CD1c-positive myeloid dendritic cell (primary cell): Measurements from ENCODE around the gene UACA.
"Not testable (repeated sequence)": the region's sequence is repeated elsewhere in the genome, so short reads cannot be mapped to it uniquely, and the experiment has no call there.

Source experiments
- DNase-seq: peaks from one replicate; pipeline ENCODE4 v3.0.0-alpha.2; 2016; ENCODE audit errors: extremely low spot score

The UACA gene

DNA sequence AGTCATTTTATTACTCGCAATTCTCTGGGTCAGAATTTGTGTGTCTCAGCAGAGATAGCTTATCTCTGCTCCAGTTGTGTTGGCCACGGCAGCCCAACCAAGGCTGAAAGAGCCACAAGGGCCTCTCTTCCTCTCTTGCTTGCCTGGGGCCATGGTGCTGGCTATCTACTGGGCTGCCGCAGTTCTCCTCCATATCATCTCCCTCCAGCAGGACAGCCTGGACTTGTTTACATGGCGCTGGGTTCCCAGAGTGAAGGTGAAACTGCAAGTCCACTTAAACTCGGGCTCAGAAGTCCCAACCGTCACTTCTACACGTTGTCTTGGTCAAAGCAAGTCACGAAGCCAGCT, 134.8 kb downstream of the UACA start:
- DNase-seq, result no peak

DNA sequence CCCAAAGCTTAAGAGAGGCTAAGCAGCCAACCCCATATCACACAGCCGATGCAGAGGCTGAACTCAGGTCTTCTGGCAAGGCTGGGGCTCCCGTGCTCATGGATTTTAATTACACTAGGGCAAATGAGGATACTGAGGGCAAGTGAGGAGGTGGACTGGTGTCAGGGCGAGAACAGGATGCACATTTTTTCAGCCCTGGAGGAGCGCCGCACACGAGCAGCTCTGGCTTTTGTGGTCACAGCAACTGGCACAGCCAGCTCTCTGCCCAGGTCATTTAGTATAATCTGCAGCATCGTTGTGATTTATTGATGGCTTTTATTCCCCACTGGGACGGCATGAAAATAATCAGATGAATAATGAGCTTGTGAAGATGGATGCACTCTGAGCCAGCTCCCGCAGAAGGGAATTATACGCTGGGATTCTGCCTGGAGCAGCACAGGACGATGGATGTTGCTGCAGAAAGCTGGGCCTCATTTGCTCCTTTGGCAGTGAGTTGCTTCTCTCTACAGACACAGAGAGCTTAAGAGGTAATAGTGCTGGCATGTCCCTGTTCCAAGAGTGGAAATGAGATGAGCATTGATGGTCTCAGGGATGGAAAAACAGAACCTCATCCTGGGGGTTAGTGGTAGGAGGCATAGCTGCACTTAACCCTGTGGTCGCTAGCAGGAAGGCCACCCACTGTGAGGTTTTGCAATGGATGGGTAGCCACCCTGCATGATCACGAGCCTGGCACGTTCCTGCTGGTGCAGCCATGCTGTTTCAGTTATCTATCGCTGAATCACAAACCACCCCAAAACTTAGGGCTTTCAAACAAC, 135.4 kb downstream of the UACA start:
- DNase-seq, result no peak

DNA sequence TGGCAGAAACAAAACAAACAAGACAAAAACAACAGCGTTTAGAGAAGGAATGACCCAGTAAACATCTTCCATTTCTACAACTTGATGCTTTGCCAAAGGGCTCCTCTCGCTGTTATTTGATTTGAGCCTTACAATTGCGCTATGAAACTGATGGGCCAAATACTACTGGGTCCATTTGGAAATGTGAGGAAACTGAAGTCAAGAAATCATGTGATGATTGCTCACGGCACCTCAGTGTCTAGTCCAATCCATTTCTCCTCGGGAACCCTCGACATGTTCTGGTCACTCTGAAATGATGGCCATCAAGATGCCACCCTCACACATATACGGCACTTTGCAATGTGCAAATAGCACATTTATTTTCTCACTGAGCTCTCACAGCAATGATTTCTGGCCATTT, 136.0 kb downstream of the UACA start:
- no peak for DNase-seq

GRCh38 chr15:70625438-70625837, 137.9 kb downstream of the UACA start:
- DNase-seq, result peak; percentile 68

DNA sequence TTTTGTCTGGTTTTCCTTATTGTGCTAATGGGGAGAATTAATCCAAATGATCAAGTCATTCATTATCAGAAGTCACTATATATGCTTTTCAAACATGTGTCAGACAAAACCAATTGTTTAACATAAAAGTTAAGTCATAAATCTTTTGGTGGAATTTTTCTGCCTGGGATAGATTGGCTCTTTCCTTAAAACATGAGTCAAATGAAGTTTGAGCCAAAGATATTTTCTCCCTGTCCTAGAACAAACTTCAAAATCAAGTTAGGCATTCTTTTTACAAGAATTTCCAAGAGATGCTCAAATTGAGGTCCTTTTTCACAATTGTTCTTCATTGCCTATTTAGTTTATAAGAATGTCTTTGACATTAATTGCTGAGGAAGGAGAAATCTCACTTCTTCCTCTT, 138.3 kb downstream of the UACA start:
- peak; percentile 2 for DNase-seq

- DNase-seq, result no peak
Observed at GRCh38 chr15:70618929-70619328, 144.4 kb downstream of the UACA start.

GRCh38 chr15:70617911-70618287, 145.5 kb downstream of the UACA start:
- DNase-seq, result no peak

GRCh38 chr15:70617076-70617910, 146.1 kb downstream of the UACA start:
- DNase-seq, result no peak

DNA sequence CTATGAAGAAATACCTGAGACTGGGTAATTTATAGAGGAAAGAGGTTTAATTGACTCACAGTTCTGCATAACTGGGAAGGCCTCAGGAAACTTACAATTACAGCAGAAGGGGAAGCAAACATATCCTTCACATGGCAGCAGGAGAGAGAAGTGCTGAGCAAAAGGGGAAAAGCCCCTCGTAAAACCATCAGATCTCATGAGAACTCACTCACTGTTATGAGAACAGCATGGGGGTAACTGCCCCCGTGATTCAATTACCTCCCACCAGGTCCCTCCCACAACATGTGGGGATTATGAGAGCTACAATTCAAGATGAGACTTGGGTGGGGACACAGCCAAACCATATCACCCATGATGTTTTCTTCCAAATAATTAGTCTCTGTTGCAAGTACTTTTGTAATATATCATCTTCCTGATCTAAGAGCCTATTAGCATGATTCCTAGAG, 147.0 kb downstream of the UACA start:
- DNase-seq, result not testable (repeated sequence)

- no peak for DNase-seq
Observed at GRCh38 chr15:70615435-70616310, 147.7 kb downstream of the UACA start.

DNA sequence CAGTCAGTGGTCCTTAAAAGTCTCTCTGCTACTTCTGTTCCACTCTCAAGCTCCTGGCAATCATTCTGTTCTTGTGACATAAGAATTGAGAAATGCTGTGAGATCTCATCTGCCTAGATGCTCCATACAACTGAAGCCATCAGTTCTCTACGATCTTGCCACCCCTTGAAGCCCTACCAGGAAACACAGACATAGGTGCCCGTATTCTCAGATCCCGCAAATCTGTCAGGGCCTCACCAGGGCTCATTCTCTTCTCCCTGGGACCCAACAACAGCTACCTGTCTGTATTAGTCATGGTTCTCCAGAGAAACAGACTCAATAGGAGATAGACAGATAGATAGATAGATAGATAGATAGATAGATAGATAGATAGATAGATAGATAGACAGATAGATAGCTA, 149.1 kb downstream of the UACA start:
- DNase-seq, result no peak

- DNase-seq, result no peak
Observed at GRCh38 chr15:70613271-70613670, 150.1 kb downstream of the UACA start.

DNA sequence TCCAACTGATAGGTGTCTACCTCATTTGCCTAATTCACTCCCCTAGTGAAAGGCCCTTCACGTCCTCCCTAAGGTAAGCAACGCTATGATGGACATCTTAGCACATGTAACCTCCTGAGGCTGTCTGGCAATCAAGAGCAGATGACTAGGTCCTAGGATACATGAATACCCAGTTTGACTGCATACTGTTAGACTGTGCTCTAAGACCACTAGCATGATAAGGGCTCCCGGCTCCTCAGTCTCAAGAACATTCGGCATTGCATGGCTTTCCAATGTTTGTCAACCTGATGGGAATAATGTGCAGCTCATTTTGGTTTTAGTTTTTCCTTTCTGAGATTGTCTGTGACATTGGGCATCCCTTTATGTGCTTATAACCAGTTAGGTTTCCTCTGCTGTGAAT, 152.1 kb downstream of the UACA start:
- DNase-seq, result no peak

- DNase-seq, result no peak
Observed at GRCh38 chr15:70610541-70610940, 152.8 kb downstream of the UACA start.

DNA sequence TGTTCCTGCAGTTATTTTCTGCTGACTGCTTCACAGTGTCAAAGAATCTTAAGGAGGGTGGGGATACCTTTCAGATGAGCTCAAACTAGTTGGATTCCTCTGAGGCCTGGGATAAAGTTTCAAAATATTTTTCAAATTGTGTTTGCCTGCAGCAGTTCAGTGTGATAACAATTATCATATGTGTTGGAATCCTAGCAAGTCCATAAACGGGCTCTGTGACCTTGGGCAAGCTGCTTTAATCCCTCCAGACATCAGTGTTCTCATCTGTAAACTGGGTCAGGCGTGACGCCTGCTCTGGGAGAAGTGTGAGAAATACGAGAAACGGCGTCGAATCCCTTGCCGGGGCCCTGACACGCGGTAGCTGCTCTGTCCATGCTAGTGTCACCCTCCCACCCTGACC, 153.5 kb downstream of the UACA start:
- DNase-seq, result no peak

- no peak for DNase-seq
Observed at GRCh38 chr15:70608144-70608543, 155.2 kb downstream of the UACA start.

DNA sequence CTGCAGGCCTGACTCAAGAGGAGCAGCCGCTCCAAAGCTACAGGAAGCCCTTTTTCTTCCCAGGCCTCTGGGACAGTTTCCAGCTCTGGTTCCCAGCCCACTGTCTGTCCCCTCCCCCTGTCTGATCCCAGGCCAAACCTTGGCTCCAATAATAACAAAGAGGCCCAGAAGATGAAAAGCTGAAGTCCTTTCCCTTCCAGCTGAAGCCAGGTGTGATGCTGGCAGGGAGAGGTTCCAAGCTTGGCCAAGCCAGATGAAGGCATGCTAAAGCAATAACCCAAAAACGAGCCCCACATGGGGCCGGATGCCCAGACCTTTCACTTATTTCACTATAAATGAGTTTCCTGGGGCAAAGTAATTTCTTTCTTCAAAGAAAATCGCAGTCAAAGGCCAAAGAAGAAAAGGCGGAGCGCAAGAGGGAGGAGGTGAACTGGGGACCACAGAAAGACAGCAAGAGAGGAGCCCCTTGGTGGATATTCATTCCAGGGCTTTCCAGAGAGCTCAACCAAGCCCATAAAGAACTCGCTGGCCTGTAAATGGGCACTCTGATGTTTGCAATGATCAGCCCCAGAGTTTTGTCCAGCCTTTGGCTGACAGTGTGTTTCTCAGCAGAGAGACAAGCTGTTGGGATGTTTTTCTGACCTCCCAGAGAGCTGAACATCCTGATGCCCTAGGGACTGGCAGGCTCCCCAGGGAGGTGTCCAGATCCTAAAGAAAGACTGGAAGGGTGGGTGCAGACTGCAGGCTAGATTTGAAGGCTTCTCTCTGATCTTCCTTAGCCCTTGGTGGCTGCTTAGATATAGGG, 157.6 kb downstream of the UACA start:
- no peak for DNase-seq

GRCh38 chr15:70604666-70605315, 158.6 kb downstream of the UACA start:
- no peak for DNase-seq
